Measurements from ENCODE around the gene SPRR2B. TPM values are rescaled to one million over a fixed set of nuclear protein-coding genes. Genes with fewer than 3 reads are reported as not detected.

SPRR2B gene
- total and polyA plus RNA-seq, 2 donors (not counting 3 experiments of a cell fraction or from before 2014, with no cell fraction given), result not detected

GRCh38 chr1:153058154-153058553 lies 13.3 kb downstream of the SPRR2B start:
- Histone ChIP-seq H3K79me2 (ENCODE audit: control insufficient read depth, insufficient read depth, low read length) (no peaks in the 10 kb centered on the region), H3K4me3 (replicated peaks in 1 of 3; ENCODE audit: insufficient read depth in 1 of 3, low read depth in 1 of 3, low read length in 3 of 3) (no peak overlapping the region), H3K27me3 (ENCODE audit: control insufficient read depth in 2 of 2, insufficient read depth in 2 of 2, low read length in 2 of 2) (peaks cover 0 to 2% of the 10 kb centered on the region in 2 experiments), H3K4me2 (ENCODE audit: insufficient read depth, low read length) (no peak overlapping the region), H3K9me1 (replicated peaks; ENCODE audit: control insufficient read depth, extremely low read depth, insufficient read depth, low read length) (no peaks in the 10 kb centered on the region), H4K20me1 (replicated peaks; ENCODE audit: control insufficient read depth, extremely low read depth, insufficient read depth, low read length) (no peaks in the 10 kb centered on the region), H3K27ac (ENCODE audit: insufficient read depth, low read depth, low read length) (no peak overlapping the region), H3K9me3 (replicated peaks; ENCODE audit: control insufficient read depth, insufficient read depth, low read length) (no peaks in the 10 kb centered on the region), H2AFZ (ENCODE audit: low read depth, low read length) (no peak overlapping the region), H3K4me1 (ENCODE audit: control insufficient read depth, extremely low read depth, insufficient read depth, low read length) (no peaks in the 10 kb centered on the region), H3K9ac (replicated peaks; ENCODE audit: extremely low read depth, insufficient read depth, low read length) (no peak overlapping the region), H3K36me3 (ENCODE audit: control insufficient read depth in 2 of 2, extremely low read depth in 1 of 2, insufficient read depth in 2 of 2, low read length in 2 of 2) (no peaks in the 10 kb centered on the region)
- DNase-seq (ENCODE audit: low read depth, low spot score) (no peak), FAIRE-seq (no peak)
- intact Hi-C loops (cut with micrococcal nuclease) (no loop called here), dilution Hi-C loops (cut with MboI; ENCODE audit: extremely low pct_ligation_motif_present, low sequenced_read_pairs) (no loop called here)
- TF ChIP-seq FOS (IDR thresholded peaks at IDR 0.05; ENCODE audit: borderline replicate concordance, insufficient read depth, low read length) (no peak), EZH2 (IDR thresholded peaks at IDR 0.05; ENCODE audit: borderline replicate concordance, low read depth, low read length, severe bottlenecking) (no peak), JUN (IDR thresholded peaks at IDR 0.05; ENCODE audit: borderline replicate concordance, insufficient read depth, insufficient read length, low read depth) (no peak), POLR2A (IDR thresholded peaks at IDR 0.05; ENCODE audit: low read depth, low read length) (no peak), MAX (IDR thresholded peaks at IDR 0.05; ENCODE audit: insufficient read depth, insufficient read length) (no peak), CTCF (IDR thresholded peaks at IDR 0.05; ENCODE audit: extremely low read depth in 1 of 2, insufficient read depth in 1 of 2, low read depth in 1 of 2, low read length in 2 of 2) (no peak), POLR2AphosphoS5 (IDR thresholded peaks at IDR 0.05; ENCODE audit: insufficient read depth, low read depth, low read length) (no peak), GATA2 (IDR thresholded peaks at IDR 0.05; ENCODE audit: insufficient read depth, insufficient read length, low read depth, low read length) (no peak), MYC (IDR thresholded peaks at IDR 0.05; ENCODE audit: low read depth, low read length) (no peak)
- BruUV-seq (replicated peaks), result no TSS peak
- ChIA-PET POLR2A (no interaction called here), CTCF (no interaction called here)
